ENCODE measurements around the gene FANCE.
"Not testable (repeated sequence)": the region's sequence is repeated elsewhere in the genome, so short reads cannot be mapped to it uniquely, and the experiment has no call there.

Gene FANCE

GRCh38 chr6:35499372-35499771, 47.2 kb downstream of the FANCE start:
- DNase-seq: no peak

DNA sequence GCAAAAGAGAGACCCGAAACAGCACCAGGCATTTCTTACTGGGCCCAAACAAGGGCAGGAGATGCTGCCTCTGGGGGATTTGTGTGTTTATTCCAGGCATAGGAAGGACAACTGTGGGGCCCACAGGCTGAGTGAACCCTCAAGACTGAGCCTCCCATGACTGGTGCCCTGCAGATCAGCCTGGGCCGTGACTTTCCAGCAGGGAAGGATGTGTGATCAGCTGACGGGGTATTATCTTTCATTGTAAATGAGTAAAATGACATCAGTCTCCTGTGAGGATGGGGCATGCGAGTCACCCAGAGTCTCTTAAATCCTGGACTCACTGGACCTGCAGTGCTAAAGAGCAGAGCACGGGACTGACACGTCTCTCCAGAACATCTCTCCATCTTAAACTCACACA, 48.6 kb downstream of the FANCE start:
- DNase-seq: peak in 1 of 2 experiments; percentile 29

- no peak for DNase-seq
Measured at GRCh38 chr6:35501784-35502183, 49.6 kb downstream of the FANCE start.

DNA sequence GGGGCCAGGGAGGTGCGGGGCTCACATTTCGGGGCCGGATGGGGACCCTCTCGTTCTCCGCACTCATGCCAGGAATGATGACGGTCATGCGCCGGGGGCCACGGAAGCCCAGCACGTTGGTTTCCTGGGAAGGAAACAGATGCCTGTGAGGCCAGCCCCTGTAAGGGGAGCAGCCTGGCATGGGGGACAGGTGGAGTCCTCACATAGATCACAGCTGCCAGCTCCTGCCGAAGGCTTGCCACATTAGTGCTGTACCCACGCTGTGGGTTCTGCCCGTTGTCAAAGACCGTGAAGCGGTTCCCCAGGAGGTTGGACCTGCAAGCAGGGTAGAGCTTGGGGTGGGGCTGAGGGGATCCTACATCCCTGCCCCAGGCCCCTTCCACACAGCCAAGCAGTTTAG, 51.4 kb downstream of the FANCE start:
- DNase-seq: no peak

GRCh38 chr6:35505999-35506412, 53.9 kb downstream of the FANCE start:
- no peak for DNase-seq

- no peak for DNase-seq
Measured at GRCh38 chr6:35506536-35506935, 54.4 kb downstream of the FANCE start.

GRCh38 chr6:35507221-35507620, 55.1 kb downstream of the FANCE start:
- DNase-seq: no peak

GRCh38 chr6:35508027-35508426, 55.9 kb downstream of the FANCE start:
- no peak for DNase-seq

GRCh38 chr6:35508542-35508941, 56.4 kb downstream of the FANCE start:
- peak in 1 of 2 experiments; percentile 26 for DNase-seq

GRCh38 chr6:35510916-35511561, 58.9 kb downstream of the FANCE start:
- no peak for DNase-seq

- no peak for DNase-seq
Measured at GRCh38 chr6:35511562-35511941, 59.4 kb downstream of the FANCE start.

DNA sequence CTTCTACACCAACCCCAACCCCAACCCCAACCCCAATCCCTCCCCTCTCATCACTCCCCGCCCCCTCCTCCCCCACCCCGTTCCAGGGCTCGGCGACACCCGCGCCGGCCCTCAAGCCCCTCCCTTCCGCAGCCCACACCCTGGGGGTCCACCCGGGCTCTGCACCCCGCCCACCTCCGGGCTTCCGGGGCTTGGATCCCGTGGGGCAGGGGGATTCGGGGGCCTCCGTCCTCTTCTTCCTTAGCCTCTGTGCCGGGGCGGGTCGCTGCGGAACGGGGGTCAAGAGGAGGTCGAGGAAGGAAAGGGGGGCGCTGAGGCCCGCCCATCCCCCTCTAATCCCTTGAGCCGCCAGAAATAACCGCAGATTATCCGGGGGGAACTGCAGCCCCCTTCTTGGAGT, 59.9 kb downstream of the FANCE start:
- no peak for DNase-seq

GRCh38 chr6:35512740-35513139, 60.6 kb downstream of the FANCE start, which contains the start of gene TULP1:
TULP1 (minus strand) TSS chr6:35512896; CDS start chr6:35512858, 38 bp downstream.
- DNase-seq: no peak

GRCh38 chr6:35514587-35514986, 62.4 kb downstream of the FANCE start:
- DNase-seq: no peak

DNA sequence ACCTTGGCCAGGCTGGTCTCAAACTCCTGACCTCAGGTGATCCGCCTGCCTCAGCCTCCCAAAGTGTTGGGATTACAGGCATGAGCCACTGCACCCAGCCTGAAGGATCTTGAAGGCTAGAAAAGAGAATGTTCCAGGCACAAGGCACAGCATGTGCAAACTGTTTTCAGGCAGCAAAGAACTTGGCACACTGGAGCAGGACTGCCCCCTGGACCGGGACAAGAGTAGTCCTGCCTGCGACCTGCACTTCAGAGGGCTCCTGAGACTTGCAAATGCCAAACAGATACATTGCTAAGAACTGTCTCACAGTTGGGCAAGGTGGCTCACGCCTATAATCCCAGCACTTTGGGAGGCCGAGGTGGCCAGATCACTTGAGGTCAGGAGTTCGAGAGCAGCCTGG, 63.8 kb downstream of the FANCE start:
- not testable (repeated sequence) for DNase-seq

All from NCI-H526 (cell line).